ENCODE data around the gene CHD9.

- TF ChIP-seq TAF1 (IDR thresholded peaks at IDR 0.05; ENCODE audit: borderline replicate concordance, low read depth, low read length) (no peak), POLR2A (IDR thresholded peaks at IDR 0.05; ENCODE audit: low read depth, low read length) (no peak), POLR2AphosphoS5 (IDR thresholded peaks at IDR 0.05; ENCODE audit: low read depth, low read length) (no peak)
Measured at GRCh38 chr16:53285236-53285635, 230.4 kb downstream of the CHD9 start.
